H1 (cell line): Measurements from ENCODE around the gene NR1I3. TPM values are rescaled to one million over a fixed set of nuclear protein-coding genes. Genes with fewer than 3 reads are reported as not detected.

Source experiments
- CTCF ChIA-PET: fragments of 300-600 bp; sonication (Branson Sonifier 250); formaldehyde crosslinking; loops from one replicate; lab custom pipeline; 2021; ENCODE audit not compliant: partially characterized antibody; lab: Charles Lee
- POLR2A ChIA-PET: fragments of 300-600 bp; sonication (Branson Sonifier 250); formaldehyde crosslinking; loops from one replicate; lab custom pipeline; 2021; ENCODE audit warnings: inconsistent platforms; ENCODE audit not compliant: partially characterized antibody; lab: Charles Lee
- DNase-seq, 2 experiments: peaks; one replicate each; pipeline versions ENCODE4 v3.0.0 to v3.0.0-alpha.2; 2010 to 2022; ENCODE audit warnings: low spot score in 2 of 2, low read depth in 1 of 2, mixed read lengths in 1 of 2
- FAIRE-seq: peaks from 2 replicates; lab custom pipeline; 2011; peaks lifted over from hg19 to GRCh38; lab: Jason Lieb, UNC
- H2AFZ ChIP-seq: 2 replicates; pipeline ENCODE4 v1.8.1; 2012; ENCODE audit warnings: low read length, inconsistent platforms
- H2AK5ac ChIP-seq: 2 replicates; pipeline ENCODE4 v1.6.1; 2013; ENCODE audit warnings: low read depth, low read length
- H2BK120ac ChIP-seq: replicated peaks from 2 replicates; pipeline ENCODE3; 2013; ENCODE audit warnings: low read depth, low read length, inconsistent platforms
- H2BK12ac ChIP-seq: 2 replicates; pipeline ENCODE4 v1.6.1; 2013; ENCODE audit warnings: low read depth, low read length
- H2BK15ac ChIP-seq: 2 replicates; pipeline ENCODE4 v1.6.1; 2013; ENCODE audit warnings: low read length
- H2BK20ac ChIP-seq: 2 replicates; pipeline ENCODE4 v1.6.1; 2013; ENCODE audit warnings: low read length
- H2BK5ac ChIP-seq: 2 replicates; pipeline ENCODE4 v1.6.1; 2013; ENCODE audit warnings: low read depth, low read length
- H3K14ac ChIP-seq: 2 replicates; pipeline ENCODE4 v1.6.1; 2013; ENCODE audit warnings: inconsistent platforms; ENCODE audit not compliant: insufficient read length
- H3K18ac ChIP-seq: 2 replicates; pipeline ENCODE4 v1.6.1; 2013; ENCODE audit warnings: low read length; ENCODE audit errors: extremely low read depth
- H3K23ac ChIP-seq: 2 replicates; pipeline ENCODE4 v1.6.1; 2013; ENCODE audit warnings: inconsistent platforms; ENCODE audit not compliant: insufficient read length
- H3K23me2 ChIP-seq: 2 replicates; pipeline ENCODE4 v1.6.1; 2013; ENCODE audit warnings: low read depth, low read length
- H3K27ac ChIP-seq: 2 replicates; pipeline ENCODE4 v1.6.1; 2011; ENCODE audit warnings: low read depth, low read length, inconsistent platforms
- H3K27me3 ChIP-seq, 4 experiments: replicated peaks in 1 of 4; 1 replicate in 1 of 4; 2 replicates in 3 of 4; pipeline versions ENCODE4 v1.6.1 to v1.8.1; 2011 to 2013; ENCODE audit warnings: low read length in 3 of 4, mild to moderate bottlenecking in 3 of 4, inconsistent platforms in 2 of 4, mixed read lengths in 2 of 4, moderate library complexity in 1 of 4; ENCODE audit not compliant: control insufficient read depth in 3 of 4, insufficient read depth in 3 of 4; ENCODE audit errors: extremely low read depth in 1 of 4
- H3K36me3 ChIP-seq, 4 experiments: 2 replicates each; pipeline versions ENCODE4 v1.6.1 to v1.8.1; 2011 to 2013; ENCODE audit warnings: mild to moderate bottlenecking in 4 of 4, low read length in 3 of 4, moderate library complexity in 2 of 4, control low read depth in 1 of 4, inconsistent platforms in 1 of 4; ENCODE audit not compliant: insufficient read depth in 4 of 4, control insufficient read depth in 2 of 4
- H3K4ac ChIP-seq: replicated peaks from 2 replicates; pipeline ENCODE3; 2013; ENCODE audit warnings: low read length, low read depth, mixed read lengths, inconsistent platforms; ENCODE audit not compliant: insufficient read length
- H3K4me1 ChIP-seq, 4 experiments: replicated peaks in 1 of 4; 1 replicate in 1 of 4; 2 replicates in 3 of 4; pipeline versions ENCODE4 v1.6.1 to v1.8.1; 2011 to 2013; ENCODE audit warnings: low read length in 3 of 4, inconsistent platforms in 2 of 4, mixed read lengths in 1 of 4; ENCODE audit not compliant: insufficient read depth in 4 of 4, control insufficient read depth in 3 of 4
- H3K4me2 ChIP-seq, 2 experiments: 2 replicates each; pipeline versions ENCODE4 v1.6.1 to v1.8.1; 2011 to 2013; ENCODE audit warnings: low read depth in 2 of 2, low read length in 2 of 2, control low read depth in 1 of 2, inconsistent platforms in 1 of 2, mild to moderate bottlenecking in 1 of 2; ENCODE audit not compliant: insufficient read depth in 1 of 2
- H3K4me3 ChIP-seq, 4 experiments: fragments of 200-600, 300-600 bp in 1 of 4; sonication (generic), shearing (Covaris generic), sonication (Bioruptor Twin) in 1 of 4; 2 replicates each; pipeline versions ENCODE4 v1.5.1 to v1.8.1; 2011 to 2016; ENCODE audit warnings: low read length in 4 of 4, low read depth in 3 of 4, control low read depth in 2 of 4, inconsistent platforms in 2 of 4, mild to moderate bottlenecking in 2 of 4, mixed read lengths in 1 of 4, moderate library complexity in 1 of 4; ENCODE audit not compliant: insufficient read depth in 2 of 4; ENCODE audit errors: extremely low read depth in 1 of 4
- H3K56ac ChIP-seq: replicated peaks from 2 replicates; pipeline ENCODE3; 2013; ENCODE audit warnings: low read depth, mild to moderate bottlenecking, mixed read lengths, low read length, inconsistent platforms; ENCODE audit not compliant: insufficient read length
- H3K79me1 ChIP-seq: 2 replicates; pipeline ENCODE4 v1.6.1; 2013; ENCODE audit warnings: low read depth, low read length, control low read depth
- H3K79me2 ChIP-seq, 2 experiments: 2 replicates each; pipeline versions ENCODE4 v1.6.1 to v1.8.1; 2012 to 2013; ENCODE audit warnings: low read length in 2 of 2, mild to moderate bottlenecking in 2 of 2, inconsistent platforms in 1 of 2; ENCODE audit not compliant: insufficient read depth in 2 of 2, control insufficient read depth in 1 of 2
- H3K9ac ChIP-seq, 4 experiments: replicated peaks in 1 of 4; 1 replicate in 1 of 4; 2 replicates in 3 of 4; pipeline versions ENCODE4 v1.6.1 to v1.8.1; 2011 to 2013; ENCODE audit warnings: low read depth in 3 of 4, low read length in 3 of 4, control low read depth in 2 of 4, mild to moderate bottlenecking in 2 of 4, moderate library complexity in 2 of 4, inconsistent platforms in 1 of 4; ENCODE audit errors: extremely low read depth in 1 of 4
- H3K9me3 ChIP-seq, 2 experiments: 2 replicates each; pipeline versions ENCODE4 v1.6.1 to v1.8.1; 2012 to 2013; ENCODE audit warnings: mild to moderate bottlenecking in 2 of 2, moderate library complexity in 2 of 2, control low read depth in 1 of 2, inconsistent platforms in 1 of 2, low read depth in 1 of 2, low read length in 1 of 2, mixed read lengths in 1 of 2; ENCODE audit not compliant: insufficient read depth in 2 of 2
- H4K20me1 ChIP-seq, 2 experiments: replicated peaks in 1 of 2; 2 replicates each; pipeline versions ENCODE3 to v1.8.1; 2011 to 2013; ENCODE audit warnings: inconsistent platforms in 2 of 2, low read length in 2 of 2, mild to moderate bottlenecking in 1 of 2; ENCODE audit not compliant: insufficient read depth in 2 of 2, control insufficient read depth in 1 of 2
- H4K5ac ChIP-seq: 2 replicates; pipeline ENCODE4 v1.6.1; 2013; ENCODE audit warnings: low read length, low read depth, mixed read lengths, inconsistent platforms; ENCODE audit not compliant: insufficient read length
- H4K8ac ChIP-seq: 2 replicates; pipeline ENCODE4 v1.8.0; 2013; ENCODE audit warnings: mild to moderate bottlenecking, moderate library complexity, low read length, inconsistent platforms; ENCODE audit not compliant: insufficient read depth; ENCODE audit errors: extremely low read depth
- H4K91ac ChIP-seq: replicated peaks from 2 replicates; pipeline ENCODE3; 2013; ENCODE audit warnings: low read length, mixed read lengths, inconsistent platforms; ENCODE audit not compliant: insufficient read length
- ASH2L ChIP-seq: fragments of 200-600, 300-600 bp; sonication (generic); IDR thresholded peaks from one replicate; pipeline ENCODE4 v1.7.1; 2017; ENCODE audit warnings: low read length
- RAD21 ChIP-seq, 2 experiments: IDR thresholded peaks in 1 of 2; conservative IDR thresholded peaks in 1 of 2; 2 replicates each; pipeline ENCODE4 v1.6.1; 2011; ENCODE audit warnings: low read depth in 2 of 2, low read length in 2 of 2, improper control_type of control experiment in 1 of 2, inconsistent platforms in 1 of 2, mild to moderate bottlenecking in 1 of 2, moderate library complexity in 1 of 2
- TAF7 ChIP-seq: optimal IDR thresholded peaks from 2 replicates; pipeline ENCODE3; 2011; ENCODE audit warnings: low read depth, mild to moderate bottlenecking, inconsistent platforms, low read length, moderate library complexity, borderline replicate concordance
- WGBS, 2 experiments: shearing (Covaris generic) in 1 of 2; methylation state at CpG; one replicate each; pipeline versions ENCODE4 v1.1.6 to v1.1.7; 2013 to 2015; ENCODE audit warnings: low lambda C conversion rate in 2 of 2, mixed read lengths in 2 of 2, inconsistent platforms in 1 of 2, low coverage in 1 of 2, missing lambda C conversion rate in 1 of 2; ENCODE audit not compliant: insufficient replicate concordance in 2 of 2, insufficient coverage in 1 of 2, insufficient read length in 1 of 2; ENCODE audit errors: extremely low coverage in 1 of 2, missing lambda C conversion rate in 1 of 2; 5-methylcytosine and 5-hydroxymethylcytosine counted together
- polyA plus RNA-seq, 7 experiments: library from polyadenylated mRNA; depleted of rRNA in 3 of 7; stranded (reverse) in 5 of 7; unstranded in 2 of 7; fragments of >200 nt in 5 of 7; fragments of 200-250 nt in 2 of 7; gene quantifications; 1 replicate in 5 of 7; 2 replicates in 1 of 7; 4 replicates in 1 of 7; pipeline versions ENCODE4 v1.2.1 to v1.2.3, GENCODE V29; 2011 to 2013; ENCODE audit warnings: missing spikeins in 2 of 7, mixed read lengths in 2 of 7
- total RNA-seq: library from RNA; stranded (reverse); fragmentation: NEBNext Ultra II Directional; extraction: Animal tissue kit (Norgen Biotek cat#: 25700); gene quantifications from 2 replicates; pipeline ENCODE4 v1.2.1, GENCODE V29; 2021
- TF ChIP-seq, protein P1 (sequence below), 3 experiments: IDR thresholded peaks; 1 replicate in 2 of 3; 2 replicates in 1 of 3; pipeline versions ENCODE4 v1.5.1 to v1.6.1; 2011; ENCODE audit warnings: low read length in 3 of 3, mild to moderate bottlenecking in 3 of 3, inconsistent platforms in 2 of 3, low read depth in 1 of 3, moderate library complexity in 1 of 3; ENCODE audit not compliant: insufficient read depth in 1 of 3; ENCODE audit errors: control extremely low read depth in 1 of 3

The NR1I3 gene
- total and polyA plus RNA-seq, 2 of the 8 experiments (the other 6 are each of a cell fraction or from before 2014, with no cell fraction given), result not detected

- Histone ChIP-seq H2BK12ac (no peak overlapping the region), H3K27ac (no peak overlapping the region), H3K56ac (no peak overlapping the region), H2BK20ac (no peak overlapping the region), H2BK15ac (no peak overlapping the region), H3K79me1 (no peaks in the 10 kb centered on the region), H3K9me3 (no peaks in the 10 kb centered on the region), H2BK5ac (no peak overlapping the region), H3K14ac (no peak overlapping the region), H4K5ac (no peak overlapping the region), H3K9ac (no peak overlapping the region), H3K23ac (no peak overlapping the region), H3K36me3 (peaks cover 0 to 10% (median 8%) of the 10 kb centered on the region in 4 experiments; a peak in 5 of 8 replicates), H2AFZ (no peak overlapping the region), H3K4me3 (no peak overlapping the region), H3K18ac (no peak overlapping the region), H4K91ac (no peak overlapping the region), H3K23me2 (peaks cover 8% of the 10 kb centered on the region), H3K4ac (no peak overlapping the region), H3K79me2 (no peaks in the 10 kb centered on the region), H2AK5ac (no peak overlapping the region), H3K27me3 (no peaks in the 10 kb centered on the region)
- 94% methylated on average over 3 of the region's 3 CpGs; no CpG with 5 or more reads in 1 of the 2 experiments for WGBS, 2 experiments
- DNase-seq, result no peak
- TF ChIP-seq ASH2L, result no peak
- TF ChIP-seq TAF7, result no peak
- TF ChIP-seq RAD21 (IDR thresholded peaks at IDR 0.05 in 1 of 2, conservative IDR thresholded peaks at IDR 0.05 in 1 of 2; ENCODE audit: low read depth in 2 of 2, low read length in 2 of 2), result peak; percentile 30 to 60
- TF ChIP-seq, protein P1, sequence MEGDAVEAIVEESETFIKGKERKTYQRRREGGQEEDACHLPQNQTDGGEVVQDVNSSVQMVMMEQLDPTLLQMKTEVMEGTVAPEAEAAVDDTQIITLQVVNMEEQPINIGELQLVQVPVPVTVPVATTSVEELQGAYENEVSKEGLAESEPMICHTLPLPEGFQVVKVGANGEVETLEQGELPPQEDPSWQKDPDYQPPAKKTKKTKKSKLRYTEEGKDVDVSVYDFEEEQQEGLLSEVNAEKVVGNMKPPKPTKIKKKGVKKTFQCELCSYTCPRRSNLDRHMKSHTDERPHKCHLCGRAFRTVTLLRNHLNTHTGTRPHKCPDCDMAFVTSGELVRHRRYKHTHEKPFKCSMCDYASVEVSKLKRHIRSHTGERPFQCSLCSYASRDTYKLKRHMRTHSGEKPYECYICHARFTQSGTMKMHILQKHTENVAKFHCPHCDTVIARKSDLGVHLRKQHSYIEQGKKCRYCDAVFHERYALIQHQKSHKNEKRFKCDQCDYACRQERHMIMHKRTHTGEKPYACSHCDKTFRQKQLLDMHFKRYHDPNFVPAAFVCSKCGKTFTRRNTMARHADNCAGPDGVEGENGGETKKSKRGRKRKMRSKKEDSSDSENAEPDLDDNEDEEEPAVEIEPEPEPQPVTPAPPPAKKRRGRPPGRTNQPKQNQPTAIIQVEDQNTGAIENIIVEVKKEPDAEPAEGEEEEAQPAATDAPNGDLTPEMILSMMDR (IDR thresholded peaks at IDR 0.05; ENCODE audit: control extremely low read depth in 1 of 3, insufficient read depth in 1 of 3, low read depth in 1 of 3, low read length in 3 of 3), result peak in 2 of 3 experiments; percentile 25 to 51; a peak in 3 of 4 replicates
- TF ChIP-seq, all 59 proteins: peak for 2
- Histone ChIP-seq H2BK120ac (no peak overlapping the region), H4K8ac (no peak overlapping the region), H3K4me2 (no peak overlapping the region), H4K20me1 (no peaks in the 10 kb centered on the region), H3K4me1 (peaks cover 2 to 6% (median 4%) of the 10 kb centered on the region in 4 experiments)
- ChIA-PET CTCF (interaction anchor here (0.6 to 23.7 kb wide), 29 partner anchors 9 to 173 kb away, joined by 3 to 427 read pairs (median 9); partner anchors contain the start of genes ADAMTS4, CFAP126, FCER1G and NDUFS2), POLR2A (interaction anchor here (0.7 to 1.8 kb wide), 6 partner anchors 11 to 157 kb away, joined by 3 to 6 read pairs (median 3); partner anchors contain the start of gene PCP4L1)
- FAIRE-seq, result no peak
Measured at GRCh38 chr1:161229896-161230295, 8.1 kb downstream of the NR1I3 start.
